Mesodermal cell (in vitro differentiated cells): ENCODE data around the gene MORC4.
"Not testable (repeated sequence)": the region's sequence is repeated elsewhere in the genome, so short reads cannot be mapped to it uniquely, and the experiment has no call there.

Experiments used
- H3K27ac ChIP-seq: 2 replicates; pipeline ENCODE4 v1.7.0; 2013; ENCODE audit warnings: mild to moderate bottlenecking, low read depth, low read length, moderate library complexity; ENCODE audit not compliant: severe bottlenecking
- H3K36me3 ChIP-seq: 2 replicates; pipeline ENCODE4 v1.7.1; 2013; ENCODE audit warnings: mild to moderate bottlenecking, low read length, moderate library complexity; ENCODE audit not compliant: control insufficient read depth, insufficient read depth
- H3K4me1 ChIP-seq: one replicate; pipeline ENCODE4 v1.7.1; 2013; ENCODE audit warnings: mild to moderate bottlenecking, low read length; ENCODE audit not compliant: insufficient read depth, control insufficient read depth, poor library complexity, severe bottlenecking
- H3K4me3 ChIP-seq: 2 replicates; pipeline ENCODE4 v1.7.0; 2013; ENCODE audit warnings: low read length, control low read depth, mild to moderate bottlenecking; ENCODE audit not compliant: insufficient read depth, poor library complexity, severe bottlenecking; ENCODE audit errors: extremely low read depth
- H3K9me3 ChIP-seq: 2 replicates; pipeline ENCODE4 v1.7.1; 2013; ENCODE audit warnings: mild to moderate bottlenecking, low read length, moderate library complexity; ENCODE audit not compliant: control insufficient read depth
- WGBS, 2 experiments: methylation state at CpG; one replicate each; pipeline ENCODE4 v1.1.5; 2013; ENCODE audit warnings: missing lambda C conversion rate in 2 of 2; ENCODE audit not compliant: insufficient coverage in 2 of 2; 5-methylcytosine and 5-hydroxymethylcytosine counted together

The MORC4 gene

GRCh38 chrX:106980952-106981626 lies 18.9 kb downstream of the MORC4 start:
- Histone ChIP-seq H3K36me3 (peaks cover 31% of the 10 kb centered on the region), H3K4me3 (no peak overlapping the region), H3K27ac (no peak overlapping the region), H3K4me1 (no peaks in the 10 kb centered on the region), H3K9me3 (no peaks in the 10 kb centered on the region)
- WGBS, 2 experiments: no CpG with 5 or more reads among the region's 6 CpGs

DNA sequence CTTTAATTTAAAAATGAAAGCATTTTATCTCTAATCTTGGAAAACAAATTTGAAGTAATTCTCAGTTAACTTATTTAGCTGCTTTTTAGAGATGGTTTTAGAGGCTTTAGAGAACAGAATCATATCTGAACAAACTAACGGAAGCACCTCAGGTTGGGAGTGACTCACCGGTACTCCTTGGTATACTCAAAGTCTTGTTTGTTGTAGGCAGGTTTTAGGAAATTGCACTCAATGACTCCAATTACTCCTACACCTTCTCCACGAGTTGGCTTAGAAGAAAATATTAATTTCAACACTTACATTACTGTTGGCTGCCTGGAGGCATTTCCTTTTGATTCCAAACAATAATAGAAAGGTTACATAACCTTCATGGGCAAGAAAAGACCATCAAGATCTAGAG lies 23.6 kb downstream of the MORC4 start:
- no peaks in the 10 kb centered on the region for H3K4me1 ChIP-seq
- peaks cover 17% of the 10 kb centered on the region for H3K36me3 ChIP-seq
- no peak overlapping the region for H3K27ac ChIP-seq
- H3K4me3 ChIP-seq: no peak overlapping the region
- no CpG with 5 or more reads among the region's 3 CpGs for WGBS, 2 experiments
- no peaks in the 10 kb centered on the region for H3K9me3 ChIP-seq

DNA sequence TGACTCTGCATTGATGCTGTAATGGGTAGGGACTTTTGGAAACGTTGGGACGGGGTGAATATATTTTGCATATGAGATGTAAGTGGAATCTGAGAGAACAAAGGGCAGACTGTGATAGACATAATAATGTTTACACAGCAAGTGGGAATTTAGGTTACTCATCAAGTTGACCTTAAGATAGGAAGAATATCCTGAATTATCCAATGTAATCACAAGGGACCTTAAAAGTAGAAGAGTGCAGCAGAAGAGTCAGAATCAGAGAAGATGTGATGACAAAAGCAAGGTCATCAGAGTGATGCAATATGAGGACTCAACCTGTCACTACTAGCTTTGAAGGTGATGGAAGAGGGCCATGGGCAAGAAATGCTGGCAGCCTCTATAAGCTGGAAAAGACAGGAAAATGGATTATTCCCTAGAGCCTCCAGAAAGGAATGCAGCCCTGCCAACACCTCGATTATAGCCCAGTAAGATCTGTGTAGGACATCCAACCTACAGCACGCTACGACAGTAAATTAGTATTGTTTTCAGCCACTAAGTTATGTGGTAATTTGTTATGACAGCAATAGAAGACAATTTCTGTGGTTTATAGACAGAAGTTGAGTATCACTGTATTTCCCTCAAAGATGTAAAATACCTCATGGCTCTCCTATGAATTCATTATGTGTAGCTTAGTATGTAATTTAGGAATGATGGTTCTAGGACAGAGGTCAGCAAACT lies 26.4 kb downstream of the MORC4 start:
- Histone ChIP-seq H3K27ac (no peak overlapping the region), H3K36me3 (peaks cover 11% of the 10 kb centered on the region), H3K9me3 (no peaks in the 10 kb centered on the region), H3K4me1 (no peaks in the 10 kb centered on the region), H3K4me3 (no peak overlapping the region)
- WGBS, 2 experiments: 69% methylated on average over 2 of the region's 5 CpGs; no CpG with 5 or more reads in 1 of the 2 experiments

GRCh38 chrX:106972896-106973295 lies 27.1 kb downstream of the MORC4 start:
- Histone ChIP-seq H3K4me1 (no peaks in the 10 kb centered on the region), H3K9me3 (no peaks in the 10 kb centered on the region), H3K4me3 (no peak overlapping the region), H3K36me3 (peaks cover 9% of the 10 kb centered on the region), H3K27ac (no peak overlapping the region)

DNA sequence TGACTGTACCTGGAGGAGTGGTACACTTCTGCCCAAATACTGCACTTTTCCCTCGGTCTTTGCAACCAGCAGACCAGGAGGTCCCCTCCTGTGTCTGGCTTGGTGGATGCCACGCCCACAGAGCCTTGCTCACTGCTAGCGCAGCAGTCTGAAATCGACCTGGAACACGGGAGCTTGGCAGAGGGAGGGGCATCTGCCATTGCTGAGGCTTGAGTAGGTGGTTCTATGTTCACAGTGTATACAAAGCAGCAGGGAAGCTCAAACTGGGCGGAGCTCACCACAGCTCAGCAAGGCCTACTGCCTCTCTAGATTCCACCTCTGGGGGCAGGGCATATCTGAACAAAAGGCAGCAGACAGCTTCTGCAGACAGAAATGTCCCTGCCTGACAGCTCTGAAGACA lies 33.5 kb downstream of the MORC4 start:
- H3K4me3 ChIP-seq, H3K27ac ChIP-seq, H3K4me1 ChIP-seq, H3K9me3 ChIP-seq: not testable (repeated sequence)
- peaks cover 11% of the 10 kb centered on the region for H3K36me3 ChIP-seq
- 60% methylated on average over 3 of the region's 6 CpGs; no CpG with 5 or more reads in 1 of the 2 experiments for WGBS, 2 experiments

DNA sequence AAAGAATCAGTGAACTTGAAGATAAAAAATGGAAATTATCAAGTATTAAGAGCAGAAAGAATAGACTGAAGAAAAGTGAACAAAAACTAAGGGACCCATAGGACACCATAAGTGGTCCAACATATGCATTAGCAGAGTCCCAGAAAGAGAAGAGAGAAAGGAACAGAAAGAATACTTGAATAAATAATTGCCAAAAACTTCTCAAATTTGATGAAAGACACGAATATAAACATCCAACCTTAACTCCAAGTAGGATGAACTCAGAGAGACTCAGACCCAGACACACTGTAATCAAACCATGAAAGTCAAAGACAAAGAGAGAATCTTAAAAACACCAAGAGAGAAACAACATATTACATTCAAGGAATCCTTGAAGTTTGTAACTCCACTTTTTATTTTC lies 35.7 kb downstream of the MORC4 start:
- no CpG with 5 or more reads among the region's 1 CpG for whole genome bisulfite sequencing, 2 experiments
- H3K9me3 ChIP-seq: no peaks in the 10 kb centered on the region
- no peaks in the 10 kb centered on the region for H3K4me1 ChIP-seq
- H3K4me3 ChIP-seq: no peak overlapping the region
- peaks cover 28% of the 10 kb centered on the region for H3K36me3 ChIP-seq
- no peak overlapping the region for H3K27ac ChIP-seq

- Histone ChIP-seq H3K4me1 (no peaks in the 10 kb centered on the region), H3K9me3 (no peaks in the 10 kb centered on the region), H3K4me3 (no peak overlapping the region)
Observed at GRCh38 chrX:106963111-106963510, 36.9 kb downstream of the MORC4 start.

GRCh38 chrX:106959901-106960300 lies 40.1 kb downstream of the MORC4 start:
- Histone ChIP-seq H3K4me1 (peaks cover 4% of the 10 kb centered on the region), H3K27ac (no peak overlapping the region), H3K4me3 (no peak overlapping the region), H3K36me3 (peaks cover 39% of the 10 kb centered on the region), H3K9me3 (no peaks in the 10 kb centered on the region)
- WGBS, 2 experiments: 43% methylated on average over 1 of the region's 2 CpGs; no CpG with 5 or more reads in 1 of the 2 experiments

More at GRCh38 chrX:106963111-106963510, 36.9 kb downstream of the MORC4 start:
- Histone ChIP-seq H3K36me3 (peaks cover 34% of the 10 kb centered on the region), H3K27ac (no peak overlapping the region)

DNA sequence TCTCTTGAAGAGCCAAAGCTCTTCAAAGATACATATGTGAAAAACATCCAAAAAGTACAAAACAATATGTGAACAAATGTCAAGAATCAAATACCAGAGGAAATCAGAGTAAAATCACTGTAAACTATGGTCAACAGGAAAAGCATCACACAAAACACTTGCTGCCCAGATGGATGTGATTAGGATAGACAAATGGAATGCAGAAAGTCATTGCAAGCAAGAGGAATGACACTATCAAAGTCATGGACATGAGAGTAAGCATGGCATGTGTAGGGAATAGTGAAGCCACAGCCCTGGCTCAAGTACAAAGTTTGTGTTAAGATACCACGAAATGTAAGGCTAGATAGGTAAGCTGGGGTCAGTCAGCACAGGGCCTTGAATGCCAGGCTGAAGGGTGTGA lies 42.2 kb downstream of the MORC4 start:
- 100% methylated on average over 1 of the region's 1 CpG; no CpG with 5 or more reads in 1 of the 2 experiments for WGBS, 2 experiments
- Histone ChIP-seq H3K27ac (no peak overlapping the region), H3K4me1 (peaks cover 4% of the 10 kb centered on the region), H3K9me3 (no peaks in the 10 kb centered on the region), H3K4me3 (no peak overlapping the region), H3K36me3 (peaks cover 50% of the 10 kb centered on the region)

DNA sequence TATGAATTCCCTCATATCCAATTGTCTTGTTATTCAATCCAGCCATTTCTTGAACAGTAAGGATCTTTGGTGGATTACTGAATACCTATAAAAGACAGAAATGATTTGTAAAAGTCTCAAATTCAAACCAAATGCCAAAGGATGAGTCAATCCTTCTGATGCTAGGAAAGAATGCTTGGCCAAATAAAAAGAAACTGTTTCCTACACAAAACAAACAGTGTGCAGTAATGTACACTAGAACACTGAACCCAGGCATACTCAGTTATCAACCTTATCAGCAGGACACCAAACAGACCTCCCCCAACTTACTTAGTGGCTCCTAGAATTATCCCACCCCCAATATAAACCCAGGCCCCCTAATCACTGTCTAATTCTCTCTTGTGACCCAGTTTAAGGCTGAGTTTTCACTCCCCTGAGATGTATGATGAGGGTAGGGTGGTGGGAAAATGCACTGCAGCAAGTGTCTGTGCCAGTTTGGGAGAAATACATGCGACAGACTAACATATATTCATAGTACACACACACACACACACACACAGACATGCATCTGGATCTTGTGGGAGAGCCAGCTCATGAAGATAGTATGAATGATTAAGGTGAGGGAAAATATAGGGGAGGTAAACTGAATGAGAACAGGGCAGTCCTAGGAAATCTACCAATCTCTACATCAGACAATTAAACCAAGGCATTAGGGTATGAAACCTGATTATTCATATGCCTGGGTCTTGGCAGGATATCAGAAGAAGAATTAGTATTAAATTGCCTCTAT lies 44.8 kb downstream of the MORC4 start:
- no CpG with 5 or more reads among the region's 1 CpG for WGBS, 2 experiments
- H3K27ac ChIP-seq: no peak overlapping the region

More for the DNA sequence above, 44.8 kb downstream of the MORC4 start:
- Histone ChIP-seq H3K4me3 (no peak overlapping the region), H3K9me3 (no peaks in the 10 kb centered on the region), H3K4me1 (peaks cover 4% of the 10 kb centered on the region), H3K36me3 (peaks cover 41% of the 10 kb centered on the region)
